Right atrium auricular region (tissue), 2 donors: Measurements from ENCODE around the gene TENM4. TPM values are rescaled to one million over a fixed set of nuclear protein-coding genes. Genes with fewer than 3 reads are reported as not detected.

ENCODE experiments used
- DNase-seq: peaks from one replicate; pipeline ENCODE4 v3.0.0-alpha.2; 2019; ENCODE audit warnings: low spot score
- H3K27ac ChIP-seq, 2 donors: fragments of 200-600 bp; sonication (generic); 1 replicate in 1 of 2; 2 replicates in 1 of 2; pipeline ENCODE4 v1.5.1; 2016 to 2019
- H3K27me3 ChIP-seq, 2 donors: fragments of 200-600 bp; sonication (generic); one replicate each; pipeline versions ENCODE4 v1.5.1 to v1.6.0; 2017 to 2019
- H3K36me3 ChIP-seq: fragments of 200-600 bp; sonication (generic); one replicate; pipeline ENCODE4 v1.5.1; 2016
- H3K4me1 ChIP-seq, 2 donors: fragments of 200-600 bp; sonication (generic); one replicate each; pipeline versions ENCODE4 v1.5.1 to v1.6.0; 2017 to 2019
- H3K4me3 ChIP-seq, 2 donors: fragments of 200-600 bp; sonication (generic); 1 replicate in 1 of 2; 2 replicates in 1 of 2; pipeline ENCODE4 v1.5.1; 2017 to 2019; ENCODE audit warnings: mild to moderate bottlenecking in 1 of 2, moderate library complexity in 1 of 2
- H3K9me3 ChIP-seq, 2 donors: fragments of 200-600 bp; sonication (generic); one replicate each; pipeline ENCODE4 v1.5.1; 2019
- total RNA-seq, 2 donors: library from RNA; depleted of rRNA; stranded (reverse); fragments of >200 nt; gene quantifications; one replicate each; pipeline ENCODE4 v1.1.0, GENCODE V29; 2016
- TF ChIP-seq, protein P1 (sequence below), 2 donors: fragments of 200-600 bp; sonication (generic); IDR thresholded peaks; one replicate each; pipeline ENCODE4 v1.5.1; 2019; ENCODE audit warnings: antibody characterized with exemption in 2 of 2

The TENM4 gene
- total RNA-seq, 2 donors from 2014 or later = 0.30 to 0.98 TPM

DNA sequence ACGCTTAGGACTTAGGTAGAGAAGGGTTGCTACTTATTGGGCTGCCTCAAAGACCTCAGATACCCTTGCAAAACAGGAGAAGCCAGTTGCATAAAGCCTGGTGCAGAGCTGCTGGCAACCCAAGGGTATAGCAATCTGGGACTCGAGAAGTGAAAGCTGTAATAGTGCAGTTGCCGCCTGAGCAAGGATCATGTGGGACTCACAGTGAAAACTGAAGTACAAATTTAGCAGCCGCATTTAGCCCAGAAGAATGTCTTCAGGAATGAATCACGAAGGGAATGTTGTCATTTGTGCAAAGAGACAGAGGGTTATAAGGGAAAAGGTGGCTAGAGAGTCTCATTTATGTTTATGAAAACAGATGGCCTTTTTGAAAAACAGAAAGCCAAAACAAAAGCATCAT lies 267.2 kb downstream of the TENM4 start:
- TF ChIP-seq, protein P1, sequence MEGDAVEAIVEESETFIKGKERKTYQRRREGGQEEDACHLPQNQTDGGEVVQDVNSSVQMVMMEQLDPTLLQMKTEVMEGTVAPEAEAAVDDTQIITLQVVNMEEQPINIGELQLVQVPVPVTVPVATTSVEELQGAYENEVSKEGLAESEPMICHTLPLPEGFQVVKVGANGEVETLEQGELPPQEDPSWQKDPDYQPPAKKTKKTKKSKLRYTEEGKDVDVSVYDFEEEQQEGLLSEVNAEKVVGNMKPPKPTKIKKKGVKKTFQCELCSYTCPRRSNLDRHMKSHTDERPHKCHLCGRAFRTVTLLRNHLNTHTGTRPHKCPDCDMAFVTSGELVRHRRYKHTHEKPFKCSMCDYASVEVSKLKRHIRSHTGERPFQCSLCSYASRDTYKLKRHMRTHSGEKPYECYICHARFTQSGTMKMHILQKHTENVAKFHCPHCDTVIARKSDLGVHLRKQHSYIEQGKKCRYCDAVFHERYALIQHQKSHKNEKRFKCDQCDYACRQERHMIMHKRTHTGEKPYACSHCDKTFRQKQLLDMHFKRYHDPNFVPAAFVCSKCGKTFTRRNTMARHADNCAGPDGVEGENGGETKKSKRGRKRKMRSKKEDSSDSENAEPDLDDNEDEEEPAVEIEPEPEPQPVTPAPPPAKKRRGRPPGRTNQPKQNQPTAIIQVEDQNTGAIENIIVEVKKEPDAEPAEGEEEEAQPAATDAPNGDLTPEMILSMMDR (IDR thresholded peaks at IDR 0.05) = no peak
- Histone ChIP-seq H3K4me3 (no peak overlapping the region), H3K27me3 (no peaks in the 10 kb centered on the region), H3K9me3 (no peaks in the 10 kb centered on the region), H3K27ac (no peak overlapping the region), H3K4me1 (peaks cover 0 to 7% of the 10 kb centered on the region in 2 donors), H3K36me3 (no peaks in the 10 kb centered on the region)
- no peak for DNase-seq

DNA sequence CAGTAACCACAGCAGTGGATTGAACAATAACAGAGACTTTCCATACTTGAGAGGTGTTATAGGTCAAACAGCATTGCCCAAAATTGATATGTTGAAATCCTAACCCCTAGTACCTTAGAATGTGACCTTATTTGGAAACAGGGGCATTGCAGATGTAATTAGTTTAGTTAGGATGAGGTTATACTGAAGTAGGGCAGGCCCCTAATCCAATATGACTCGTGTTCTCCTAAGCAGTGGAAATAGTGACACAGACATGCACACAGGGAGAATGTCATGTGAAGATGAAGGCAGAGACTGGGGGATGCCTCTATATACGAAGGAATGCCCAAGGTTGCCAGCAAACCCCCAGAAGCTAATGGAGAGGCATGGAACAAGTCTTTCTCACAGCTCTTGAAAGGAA lies 270.5 kb downstream of the TENM4 start:
- H3K27ac ChIP-seq = no peak overlapping the region
- DNase-seq = no peak

DNA sequence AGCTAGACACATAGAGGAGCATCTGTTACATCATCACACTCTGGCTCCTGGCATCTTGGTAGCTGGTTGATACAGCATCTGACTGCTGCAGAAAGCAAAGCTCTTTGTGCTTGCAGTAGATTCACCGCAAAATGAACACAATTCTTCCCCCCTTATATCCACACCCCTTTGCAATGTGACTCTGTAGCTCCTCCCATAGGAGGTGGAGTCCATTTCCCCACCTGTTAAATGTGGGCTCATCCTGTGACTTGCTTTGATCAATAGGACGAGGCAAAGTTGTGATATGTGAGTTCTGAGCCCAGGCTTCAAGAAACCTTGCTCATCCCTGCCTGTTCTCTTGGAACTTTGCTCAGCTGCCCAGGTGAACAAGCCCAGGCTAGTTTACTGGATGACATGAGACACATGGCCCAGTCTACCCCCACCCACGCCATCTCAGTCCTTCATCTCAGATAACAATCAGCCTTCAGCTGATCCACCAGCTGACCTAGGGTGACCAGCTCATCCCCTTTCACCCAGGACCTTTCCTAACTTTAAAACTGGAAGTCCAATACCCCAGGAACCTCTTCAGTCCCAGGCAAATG lies 272.2 kb downstream of the TENM4 start:
- Histone ChIP-seq H3K4me1 (no peaks in the 10 kb centered on the region), H3K27ac (no peak overlapping the region), H3K36me3 (no peaks in the 10 kb centered on the region), H3K9me3 (no peaks in the 10 kb centered on the region), H3K27me3 (no peaks in the 10 kb centered on the region), H3K4me3 (no peak overlapping the region)
- no peak for DNase-seq
- TF ChIP-seq, protein P1 (IDR thresholded peaks at IDR 0.05) = no peak

More for the DNA sequence above, 270.5 kb downstream of the TENM4 start:
- no peaks in the 10 kb centered on the region for H3K9me3 ChIP-seq
- H3K4me3 ChIP-seq = no peak overlapping the region
- no peaks in the 10 kb centered on the region for H3K36me3 ChIP-seq
- H3K27me3 ChIP-seq = no peaks in the 10 kb centered on the region
- TF ChIP-seq, protein P1 (IDR thresholded peaks at IDR 0.05) = no peak
- peaks cover 0 to 7% of the 10 kb centered on the region in 2 donors for H3K4me1 ChIP-seq

DNA sequence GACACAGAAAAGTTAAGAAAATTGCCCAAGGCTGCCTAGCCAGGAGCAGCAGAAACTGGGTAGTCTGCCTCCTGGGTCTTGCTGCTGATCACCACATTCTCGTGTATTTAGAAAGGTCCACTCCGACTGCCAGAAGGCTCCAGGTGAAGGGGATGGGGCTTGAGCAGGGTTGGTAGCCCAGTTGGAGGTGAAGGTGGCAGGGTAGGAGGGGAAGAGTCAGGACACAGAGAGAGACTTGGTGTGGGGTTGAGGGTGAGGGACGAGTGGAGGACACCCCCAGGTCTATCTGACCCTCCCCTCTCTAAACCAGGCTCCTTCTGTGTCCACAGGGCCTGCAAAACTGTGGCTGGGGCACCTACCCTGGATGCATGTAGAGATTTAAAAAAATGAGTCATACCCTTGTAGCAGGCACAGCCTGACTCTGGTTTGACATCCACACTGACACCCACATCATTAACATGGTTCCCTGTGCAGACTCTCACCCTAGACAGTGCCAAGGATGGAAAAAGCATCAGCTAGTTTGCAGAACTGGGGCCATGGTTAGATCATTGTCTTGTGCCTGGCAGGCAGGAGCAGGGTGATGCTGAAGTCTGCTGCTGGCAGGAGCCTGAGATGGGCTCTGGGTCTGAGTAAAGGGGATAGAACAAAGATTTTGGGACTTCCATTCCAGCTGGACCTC lies 273.2 kb downstream of the TENM4 start:
- TF ChIP-seq, protein P1 (IDR thresholded peaks at IDR 0.05) = no peak
- Histone ChIP-seq H3K4me3 (no peak overlapping the region), H3K4me1 (no peaks in the 10 kb centered on the region), H3K27ac (no peak overlapping the region), H3K27me3 (no peaks in the 10 kb centered on the region), H3K36me3 (no peaks in the 10 kb centered on the region), H3K9me3 (no peaks in the 10 kb centered on the region)
- no peak for DNase-seq

DNA sequence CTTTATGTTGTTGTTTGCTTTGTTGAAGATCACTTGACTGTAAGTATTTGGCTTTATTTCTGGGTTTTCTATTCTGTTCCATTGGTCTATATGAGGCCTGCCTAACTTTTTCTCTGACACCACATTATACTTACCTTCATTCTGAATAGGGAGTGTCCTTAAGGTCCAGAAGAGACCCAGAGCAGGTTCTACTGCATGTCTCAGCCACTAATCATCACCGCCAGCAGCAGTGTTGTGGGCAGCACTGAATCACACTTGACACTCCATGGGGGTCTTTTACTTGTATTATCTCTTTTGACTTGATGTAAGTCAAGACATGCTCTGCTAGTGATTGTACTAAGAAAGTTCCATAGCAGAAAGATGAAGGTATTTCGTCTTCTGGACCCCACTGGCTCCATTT lies 274.9 kb downstream of the TENM4 start:
- no peaks in the 10 kb centered on the region for H3K4me1 ChIP-seq
- no peak overlapping the region for H3K27ac ChIP-seq
- no peaks in the 10 kb centered on the region for H3K36me3 ChIP-seq
- no peaks in the 10 kb centered on the region for H3K9me3 ChIP-seq
- no peaks in the 10 kb centered on the region for H3K27me3 ChIP-seq
- H3K4me3 ChIP-seq = no peak overlapping the region
- DNase-seq = no peak
- TF ChIP-seq, protein P1 (IDR thresholded peaks at IDR 0.05) = no peak
